WTC11 (cell line): ENCODE results near the gene NTRK1. TPM values are rescaled to one million over a fixed set of nuclear protein-coding genes. Genes with fewer than 3 reads are reported as not detected.

Source experiments
- ATAC-seq: fragments of 200-7000 bp; cut with Tn5 transposase; 2 replicates; pipeline ENCODE4 v1.10.0; 2021; ENCODE audit warnings: mild to moderate bottlenecking, moderate library complexity
- CTCF ChIA-PET: fragments of 300-600 bp; sonication (Branson Sonifier 250); formaldehyde crosslinking; loops from one replicate; lab custom pipeline; 2021; ENCODE audit warnings: antibody characterized with exemption; lab: Charles Lee
- POLR2A ChIA-PET: fragments of 350-600 bp; sonication (Branson Sonifier 250); formaldehyde crosslinking; loops from one replicate; lab custom pipeline; 2021; ENCODE audit warnings: antibody characterized with exemption; lab: Charles Lee
- DNase-seq: peaks from one replicate; pipeline ENCODE4 v3.0.0; 2021; ENCODE audit warnings: low spot score
- H3K27ac Mint-ChIP-seq: 2 replicates; pipeline ENCODE4 v1.8.0; 2021; ENCODE audit warnings: mixed read lengths
- H3K27me3 Mint-ChIP-seq: 2 replicates; pipeline ENCODE4 v1.8.0; 2021; ENCODE audit warnings: low read depth, mild to moderate bottlenecking, moderate library complexity, mixed read lengths
- H3K36me3 Mint-ChIP-seq: 2 replicates; pipeline ENCODE4 v1.8.0; 2021; ENCODE audit warnings: mixed read lengths
- H3K4me1 Mint-ChIP-seq: 2 replicates; pipeline ENCODE4 v1.8.0; 2022; ENCODE audit warnings: mixed read lengths
- H3K4me3 Mint-ChIP-seq: 2 replicates; pipeline ENCODE4 v1.8.0; 2021; ENCODE audit warnings: mild to moderate bottlenecking, moderate library complexity, mixed read lengths
- H3K9me3 Mint-ChIP-seq: 2 replicates; pipeline ENCODE4 v1.8.0; 2021; ENCODE audit warnings: mixed read lengths
- AFF4 ChIP-seq: sonication (generic); formaldehyde crosslinking; IDR thresholded peaks from 2 replicates; pipeline ENCODE4 v1.8.1; 2023; ENCODE audit warnings: mild to moderate bottlenecking, missing genetic modification reagents, borderline replicate concordance
- AR ChIP-seq: fragments of 250-450 bp; sonication (Bioruptor Pico); IDR thresholded peaks from 2 replicates; pipeline ENCODE4 v1.9.0; 2021; ENCODE audit warnings: mild to moderate bottlenecking
- CTCF ChIP-seq: fragments of 200-600 bp; IDR thresholded peaks from 2 replicates; pipeline ENCODE4 v1.8.0; 2022; ENCODE audit warnings: antibody characterized with exemption
- E2F4 ChIP-seq: sonication (generic); formaldehyde crosslinking; IDR thresholded peaks from 2 replicates; pipeline ENCODE4 v1.8.1; 2022; ENCODE audit warnings: low read depth, mild to moderate bottlenecking, moderate library complexity, missing genetic modification reagents, borderline replicate concordance
- FOXP1 ChIP-seq: sonication (generic); formaldehyde crosslinking; IDR thresholded peaks from 2 replicates; pipeline ENCODE4 v1.8.0; 2022; ENCODE audit warnings: missing genetic modification reagents, mild to moderate bottlenecking, moderate library complexity, borderline replicate concordance
- GTF2I ChIP-seq: fragments of 250-450 bp; sonication (Bioruptor Pico); conservative IDR thresholded peaks from 2 replicates; pipeline ENCODE4 v1.4.0; 2021; ENCODE audit warnings: mild to moderate bottlenecking
- HMGXB4 ChIP-seq: sonication (generic); formaldehyde crosslinking; IDR thresholded peaks from 2 replicates; pipeline ENCODE4 v1.8.1; 2023; ENCODE audit warnings: mild to moderate bottlenecking, moderate library complexity, missing genetic modification reagents
- IRF1 ChIP-seq: sonication (generic); formaldehyde crosslinking; IDR thresholded peaks from 2 replicates; pipeline ENCODE4 v1.8.0; 2023; ENCODE audit warnings: missing genetic modification reagents
- MYBL2 ChIP-seq: sonication (generic); formaldehyde crosslinking; IDR thresholded peaks from 2 replicates; pipeline ENCODE4 v1.8.1; 2023; ENCODE audit warnings: mild to moderate bottlenecking, moderate library complexity, missing genetic modification reagents
- NR1H2 ChIP-seq: sonication (generic); formaldehyde crosslinking; IDR thresholded peaks from 2 replicates; pipeline ENCODE4 v1.9.0; 2021; ENCODE audit warnings: mild to moderate bottlenecking, moderate library complexity, missing genetic modification reagents
- SP1 ChIP-seq: sonication (generic); formaldehyde crosslinking; conservative IDR thresholded peaks from 2 replicates; pipeline ENCODE4 v1.8.1; 2022; ENCODE audit warnings: missing genetic modification reagents
- ZNF281 ChIP-seq: sonication (generic); formaldehyde crosslinking; IDR thresholded peaks from 2 replicates; pipeline ENCODE4 v1.8.0; 2023; ENCODE audit warnings: mild to moderate bottlenecking, missing genetic modification reagents
- ZNF512 ChIP-seq: sonication (generic); formaldehyde crosslinking; IDR thresholded peaks from 2 replicates; pipeline ENCODE4 v1.8.1; 2022; ENCODE audit warnings: missing genetic modification reagents, borderline replicate concordance
- total RNA-seq: library from RNA; stranded (reverse); gene quantifications from 3 replicates; pipeline ENCODE4 v1.2.3, GENCODE V29; 2021

Gene NTRK1
- total RNA-seq, 1 experiment from 2014 or later = 0.42 TPM

GRCh38 chr1:156892190-156893047, 31.8 kb downstream of the NTRK1 start (continued):
- TF ChIP-seq AR (no peak), NR1H2 (CRISPR knock-in tag) (no peak), SP1 (CRISPR knock-in tag) (peak; percentile 54; the same call in 1 of the 2 replicates), FOXP1 (CRISPR knock-in tag) (0 out of 2 replicates have a peak, but pooled peaks have one; percentile 29), E2F4 (CRISPR knock-in tag) (no peak), ZNF512 (no peak), ZNF281 (CRISPR knock-in tag) (no peak), MYBL2 (CRISPR knock-in tag) (no peak), CTCF (peak; percentile 72), IRF1 (CRISPR knock-in tag) (no peak)

GRCh38 chr1:156893048-156893953, 32.6 kb downstream of the NTRK1 start, which contains the start of gene PEAR1:
PEAR1 (plus strand) TSS chr1:156893718; CDS start chr1:156903927, 10,209 bp downstream.
- DNase-seq (peak; percentile 66), ATAC-seq (peak; percentile 29)
- Mint-ChIP-seq H3K4me1 (peaks cover 23% of the 10 kb centered on the region), H3K4me3 (peak within 1 kb of the TSS; percentile 72), H3K27ac (no peak within 1 kb of the TSS), H3K9me3 (no peaks in the 10 kb centered on the region), H3K36me3 (no peaks in the 10 kb centered on the region), H3K27me3 (peaks cover 78% of the 10 kb centered on the region)
- ChIA-PET CTCF (interaction anchor here (0.5 to 13.3 kb wide), 37 partner anchors 8 to 806 kb away, joined by 3 to 233 read pairs (median 5); partner anchors contain the start of genes BCAN, CRABP2, HDGF and INSRR), POLR2A (interaction anchor here (0.5 to 1.0 kb wide), 3 partner anchors 8 to 142 kb away, joined by 3 to 5 read pairs (median 4); partner anchors contain the start of gene HDGF)
- TF ChIP-seq GTF2I (CRISPR knock-in tag) = peak; percentile 96
- TF ChIP-seq AFF4 (CRISPR knock-in tag) = no peak
- TF ChIP-seq HMGXB4 (CRISPR knock-in tag) = no peak
